Measurements from ENCODE around the gene C9orf50.

C9orf50 gene

DNA sequence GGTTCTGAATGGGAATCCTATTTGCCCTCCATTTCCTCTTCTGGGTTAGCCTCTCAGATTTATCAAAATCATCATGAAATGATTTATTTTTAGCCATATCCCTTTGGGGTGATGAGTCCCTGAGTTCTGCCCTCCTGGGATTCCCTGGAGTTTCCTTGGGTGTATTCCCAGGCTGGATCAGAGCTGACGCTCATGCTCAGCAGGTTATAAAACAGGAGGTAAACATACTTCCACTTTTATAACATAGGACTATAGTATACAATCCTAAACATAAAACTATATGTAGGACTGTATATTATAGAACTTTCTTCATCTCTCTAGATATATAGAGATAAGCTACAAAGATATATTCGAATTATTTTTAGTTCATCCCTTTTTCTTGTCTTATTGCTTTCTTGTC lies 40.1 kb upstream of the C9orf50 start:
- H3K4me3 ChIP-seq (ENCODE audit: extremely low read depth, insufficient read depth, low read length, poor library complexity, severe bottlenecking), result no peak overlapping the region
- no peaks in the 10 kb centered on the region for H3K36me3 ChIP-seq (ENCODE audit: control insufficient read depth, insufficient read depth, low read length)
- H3K9me3 ChIP-seq (ENCODE audit: control insufficient read depth, low read length), result no peaks in the 10 kb centered on the region
- no peak overlapping the region for H3K27ac ChIP-seq (ENCODE audit: low read depth, low read length, severe bottlenecking)
- 80 to 88% methylated on average over 1 of the region's 2 CpGs for whole genome bisulfite sequencing, 2 experiments (ENCODE audit: insufficient coverage in 2 of 2)
- no peaks in the 10 kb centered on the region for H3K4me1 ChIP-seq (ENCODE audit: control insufficient read depth, insufficient read depth, low read length, poor library complexity, severe bottlenecking)

DNA sequence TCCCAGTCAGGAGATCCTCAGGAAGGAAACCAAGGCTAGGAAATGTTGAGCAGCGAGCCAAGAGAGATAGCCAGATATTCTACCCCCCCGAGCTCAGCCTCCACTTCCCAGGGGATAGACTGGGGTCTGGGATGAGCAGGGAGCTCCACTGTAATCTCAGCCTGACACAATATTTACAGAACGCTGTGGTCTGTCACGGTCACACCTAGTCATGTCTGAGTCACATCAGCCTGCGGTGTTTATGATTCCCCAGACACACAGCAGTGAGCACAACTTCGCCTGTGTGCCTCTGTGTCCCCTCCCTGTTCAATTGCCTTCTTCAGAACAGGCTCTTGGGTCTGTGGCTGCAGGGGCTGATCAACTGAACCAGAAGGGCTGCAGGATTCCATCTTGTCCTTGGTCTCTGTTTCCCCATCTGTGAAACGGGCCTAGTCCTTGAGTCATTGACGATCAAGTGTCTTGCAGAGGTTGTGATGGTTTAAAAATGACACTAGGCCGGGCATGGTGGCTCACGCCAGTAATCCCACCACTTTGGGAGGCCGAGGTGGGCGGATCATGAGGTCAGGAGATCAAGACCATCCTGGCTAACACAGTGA lies 36.0 kb upstream of the C9orf50 start:
- Histone ChIP-seq H3K27ac (ENCODE audit: low read depth, low read length, severe bottlenecking) (no peak overlapping the region), H3K4me3 (ENCODE audit: extremely low read depth, insufficient read depth, low read length, poor library complexity, severe bottlenecking) (no peak overlapping the region), H3K9me3 (ENCODE audit: control insufficient read depth, low read length) (no peaks in the 10 kb centered on the region), H3K4me1 (ENCODE audit: control insufficient read depth, insufficient read depth, low read length, poor library complexity, severe bottlenecking) (no peaks in the 10 kb centered on the region), H3K36me3 (ENCODE audit: control insufficient read depth, insufficient read depth, low read length) (no peaks in the 10 kb centered on the region)
- 86 to 90% methylated on average over 8 to 12 of the region's 12 CpGs for WGBS, 2 experiments (ENCODE audit: insufficient coverage in 2 of 2)

DNA sequence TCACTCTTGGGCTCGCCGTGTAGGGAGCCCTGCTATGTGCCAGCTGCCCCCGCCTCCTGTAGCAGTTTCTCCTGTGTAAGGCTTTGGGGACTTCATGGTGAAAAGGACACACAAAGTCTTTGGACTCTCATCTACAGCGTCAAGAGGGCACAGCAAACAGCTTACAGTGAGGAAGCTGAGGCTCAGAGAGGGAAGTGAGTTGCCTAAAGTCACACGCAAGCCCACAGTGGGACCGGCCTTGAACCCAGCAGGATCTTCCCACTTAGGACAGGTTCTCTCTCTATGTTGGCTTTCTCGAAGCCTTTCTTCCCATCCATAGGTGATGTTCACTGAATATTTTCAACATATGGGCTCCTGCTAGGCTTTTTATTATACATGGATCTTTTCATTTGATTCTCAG lies 34.8 kb upstream of the C9orf50 start:
- Histone ChIP-seq H3K27ac (ENCODE audit: low read depth, low read length, severe bottlenecking) (no peak overlapping the region), H3K4me1 (ENCODE audit: control insufficient read depth, insufficient read depth, low read length, poor library complexity, severe bottlenecking) (no peaks in the 10 kb centered on the region)
- 90 to 91% methylated on average over 4 of the region's 7 CpGs for WGBS, 2 experiments (ENCODE audit: insufficient coverage in 2 of 2)

DNA sequence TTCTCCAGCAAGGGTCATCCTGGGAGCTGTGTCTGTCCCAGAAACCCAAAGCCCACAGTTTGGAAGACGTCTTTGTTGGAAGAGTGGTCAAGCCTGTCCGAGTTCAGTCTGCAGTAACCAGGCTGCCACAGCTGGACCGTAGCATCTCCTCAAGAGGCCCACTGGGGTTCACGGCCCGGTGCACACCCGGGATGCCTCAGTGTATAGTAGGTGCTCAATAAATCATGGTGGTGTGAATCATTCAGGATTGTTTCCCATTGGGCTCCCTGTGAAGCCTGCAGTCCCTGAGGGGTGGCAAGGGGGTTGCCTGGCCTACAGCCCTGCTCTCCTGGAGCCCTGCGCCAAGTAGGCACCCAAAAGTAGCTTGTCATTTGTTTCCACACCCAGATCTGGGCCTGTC lies 34.3 kb upstream of the C9orf50 start:
- no peaks in the 10 kb centered on the region for H3K9me3 ChIP-seq (ENCODE audit: control insufficient read depth, low read length)
- no peaks in the 10 kb centered on the region for H3K36me3 ChIP-seq (ENCODE audit: control insufficient read depth, insufficient read depth, low read length)
- no peak overlapping the region for H3K27ac ChIP-seq (ENCODE audit: low read depth, low read length, severe bottlenecking)
- H3K4me1 ChIP-seq (ENCODE audit: control insufficient read depth, insufficient read depth, low read length, poor library complexity, severe bottlenecking), result no peaks in the 10 kb centered on the region
- 93 to 98% methylated on average over 5 to 7 of the region's 7 CpGs for WGBS, 2 experiments (ENCODE audit: insufficient coverage in 2 of 2)
- no peak overlapping the region for H3K4me3 ChIP-seq (ENCODE audit: extremely low read depth, insufficient read depth, low read length, poor library complexity, severe bottlenecking)

More for the DNA sequence above, 34.8 kb upstream of the C9orf50 start:
- Histone ChIP-seq H3K9me3 (ENCODE audit: control insufficient read depth, low read length) (no peaks in the 10 kb centered on the region), H3K36me3 (ENCODE audit: control insufficient read depth, insufficient read depth, low read length) (no peaks in the 10 kb centered on the region), H3K4me3 (ENCODE audit: extremely low read depth, insufficient read depth, low read length, poor library complexity, severe bottlenecking) (no peak overlapping the region)

DNA sequence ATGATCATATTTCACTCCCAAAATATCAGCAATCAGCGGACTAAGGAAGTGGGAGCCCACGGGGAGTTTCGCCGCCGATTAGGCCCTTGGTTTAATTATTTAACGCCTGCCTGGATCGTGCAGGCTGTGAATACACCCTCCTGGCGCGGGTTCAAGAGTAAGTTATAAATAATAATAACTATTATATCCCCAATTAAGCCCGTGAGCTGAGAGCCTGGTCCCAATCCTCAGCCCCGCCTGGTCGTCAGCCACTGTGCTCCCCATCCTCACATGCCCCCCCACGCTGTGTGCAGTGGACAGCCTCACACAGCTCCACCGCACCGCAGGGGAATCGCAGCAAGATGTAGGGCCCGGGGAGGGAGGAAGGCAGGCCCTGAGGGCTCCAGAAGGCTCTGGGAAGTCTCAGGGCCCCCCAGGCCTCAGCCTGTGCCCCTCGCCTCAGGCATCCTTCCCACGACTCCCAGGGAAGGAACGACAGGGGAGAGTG lies 33.7 kb upstream of the C9orf50 start:
- Histone ChIP-seq H3K36me3 (ENCODE audit: control insufficient read depth, insufficient read depth, low read length) (no peaks in the 10 kb centered on the region), H3K4me1 (ENCODE audit: control insufficient read depth, insufficient read depth, low read length, poor library complexity, severe bottlenecking) (no peaks in the 10 kb centered on the region), H3K9me3 (ENCODE audit: control insufficient read depth, low read length) (no peaks in the 10 kb centered on the region), H3K27ac (ENCODE audit: low read depth, low read length, severe bottlenecking) (no peak overlapping the region), H3K4me3 (ENCODE audit: extremely low read depth, insufficient read depth, low read length, poor library complexity, severe bottlenecking) (no peak overlapping the region)
- WGBS, 2 experiments (ENCODE audit: insufficient coverage in 2 of 2), result 81 to 87% methylated on average over 4 to 5 of the region's 20 CpGs

DNA sequence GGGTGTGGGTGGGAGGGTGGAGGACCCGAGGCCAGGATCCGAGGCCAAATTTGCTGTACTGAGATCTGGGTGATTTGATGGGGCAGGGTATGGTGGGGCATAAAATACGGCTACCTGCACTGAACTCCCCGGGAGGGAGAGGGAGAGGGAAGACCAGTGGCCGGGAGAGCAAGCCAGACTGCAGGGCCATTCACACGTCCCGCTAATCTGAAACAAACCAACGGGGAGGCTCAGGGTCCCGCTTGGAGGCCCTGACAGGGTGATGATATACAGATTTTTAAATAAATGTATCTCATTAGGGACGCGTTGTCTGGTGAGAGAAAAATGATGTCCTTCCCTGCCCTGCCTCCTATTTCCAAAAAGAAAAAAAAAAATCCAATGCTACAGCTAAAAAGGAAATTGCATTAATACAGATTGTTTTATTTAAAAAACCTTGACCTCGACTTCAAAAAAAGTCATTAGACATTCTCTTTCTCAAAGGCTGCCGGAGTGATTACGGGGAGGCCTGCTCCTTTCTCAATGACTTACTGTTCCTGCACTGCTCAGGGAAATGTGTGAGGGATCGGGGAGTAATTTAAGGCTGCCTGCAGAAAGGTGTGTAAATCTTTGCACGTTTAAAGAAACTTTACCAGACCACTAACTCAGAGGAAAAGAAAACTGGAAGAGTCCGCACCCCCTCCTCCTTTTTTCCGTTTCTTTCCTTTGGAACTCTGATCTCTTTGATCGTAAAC lies 33.1 kb upstream of the C9orf50 start:
- WGBS, 2 experiments (ENCODE audit: insufficient coverage in 2 of 2), result 66 to 79% methylated on average over 7 to 9 of the region's 19 CpGs
- H3K36me3 ChIP-seq (ENCODE audit: control insufficient read depth, insufficient read depth, low read length), result no peaks in the 10 kb centered on the region
- H3K9me3 ChIP-seq (ENCODE audit: control insufficient read depth, low read length), result no peaks in the 10 kb centered on the region
- H3K27ac ChIP-seq (ENCODE audit: low read depth, low read length, severe bottlenecking), result no peak overlapping the region
- H3K4me1 ChIP-seq (ENCODE audit: control insufficient read depth, insufficient read depth, low read length, poor library complexity, severe bottlenecking), result no peaks in the 10 kb centered on the region
- no peak overlapping the region for H3K4me3 ChIP-seq (ENCODE audit: extremely low read depth, insufficient read depth, low read length, poor library complexity, severe bottlenecking)

DNA sequence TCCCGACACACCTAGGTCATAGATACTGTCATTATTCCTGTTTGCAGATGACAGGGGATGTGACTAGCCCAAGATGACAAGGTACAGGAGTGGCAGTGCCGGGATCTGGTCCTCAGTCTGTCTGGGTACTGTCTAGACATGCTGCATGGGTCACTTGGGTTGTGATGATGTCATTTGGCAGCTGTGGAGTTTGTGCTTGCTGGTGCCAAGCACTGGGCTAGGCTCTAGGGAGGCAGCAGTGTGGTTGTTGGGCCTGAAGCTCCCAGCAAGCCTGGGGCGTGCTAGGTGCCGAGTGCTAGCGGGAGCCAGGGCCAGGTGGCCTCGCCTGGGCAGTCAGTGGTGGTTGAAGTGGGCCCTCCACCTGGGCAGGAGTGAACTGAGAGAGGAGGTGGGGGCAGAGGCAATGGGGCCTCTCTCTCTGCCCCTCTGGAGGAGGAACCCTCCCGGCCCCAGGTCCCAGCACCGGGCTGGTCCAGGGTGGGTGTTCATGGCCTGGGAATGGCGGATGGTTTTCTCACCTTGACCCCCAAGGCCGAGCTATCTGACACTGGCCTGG lies 29.9 kb upstream of the C9orf50 start:
- Histone ChIP-seq H3K4me1 (ENCODE audit: control insufficient read depth, insufficient read depth, low read length, poor library complexity, severe bottlenecking) (peaks cover 10% of the 10 kb centered on the region), H3K27ac (ENCODE audit: low read depth, low read length, severe bottlenecking) (no peak overlapping the region), H3K4me3 (ENCODE audit: extremely low read depth, insufficient read depth, low read length, poor library complexity, severe bottlenecking) (no peak overlapping the region), H3K9me3 (ENCODE audit: control insufficient read depth, low read length) (no peaks in the 10 kb centered on the region), H3K36me3 (ENCODE audit: control insufficient read depth, insufficient read depth, low read length) (no peaks in the 10 kb centered on the region)
- 90 to 93% methylated on average over 4 to 10 of the region's 10 CpGs for WGBS, 2 experiments (ENCODE audit: insufficient coverage in 2 of 2)

DNA sequence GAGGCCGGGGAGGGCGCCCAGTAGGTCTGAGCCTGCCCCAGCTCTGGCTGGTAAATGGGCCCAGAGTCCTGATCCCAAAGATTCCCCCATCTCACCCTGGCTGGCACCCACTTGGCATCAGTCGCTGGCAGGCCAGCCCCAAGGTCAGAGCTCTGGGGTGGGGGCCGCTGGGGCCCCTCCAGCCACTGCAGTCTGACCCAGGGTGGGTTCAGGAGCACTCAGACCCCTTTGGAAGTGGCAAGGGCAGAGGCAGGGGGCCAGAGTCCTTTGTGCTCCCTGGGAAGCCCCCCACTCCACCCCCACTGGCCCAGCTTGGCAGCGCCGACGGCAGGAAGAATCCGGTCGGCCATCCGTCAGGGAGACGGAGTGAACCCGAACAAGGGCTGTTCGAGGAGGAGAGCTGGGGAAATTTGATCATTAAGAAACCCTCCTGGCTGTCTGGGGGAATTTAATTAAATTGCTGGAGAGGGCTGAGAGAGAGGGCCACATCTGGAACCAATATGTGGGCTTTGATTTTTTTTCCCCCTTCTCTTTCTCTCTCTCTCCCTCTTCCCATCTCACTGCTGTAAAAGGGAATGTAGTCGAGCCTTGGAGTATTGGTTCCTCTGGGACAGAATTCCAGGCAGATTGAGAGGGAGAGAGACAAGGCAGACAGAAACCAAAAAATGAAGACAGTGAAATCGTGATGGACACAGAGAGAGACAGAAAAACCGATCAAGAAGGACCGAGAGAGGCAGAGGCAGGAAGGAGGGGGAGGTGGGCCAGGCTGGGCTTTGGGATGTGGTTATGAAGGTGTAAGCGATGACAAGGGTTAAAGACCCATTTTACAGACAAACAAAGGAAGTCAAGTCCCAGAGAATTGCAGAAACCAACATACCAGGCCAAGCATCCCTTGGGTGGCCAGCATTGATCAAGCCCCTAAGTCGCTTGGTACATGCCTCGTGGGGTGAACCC lies 29.1 kb upstream of the C9orf50 start:
- WGBS, 2 experiments (ENCODE audit: insufficient coverage in 2 of 2), result 80 to 92% methylated on average over 7 to 16 of the region's 20 CpGs
- Histone ChIP-seq H3K36me3 (ENCODE audit: control insufficient read depth, insufficient read depth, low read length) (no peaks in the 10 kb centered on the region), H3K9me3 (ENCODE audit: control insufficient read depth, low read length) (no peaks in the 10 kb centered on the region), H3K27ac (ENCODE audit: low read depth, low read length, severe bottlenecking) (peak overlapping the region; percentile 25), H3K4me1 (ENCODE audit: control insufficient read depth, insufficient read depth, low read length, poor library complexity, severe bottlenecking) (peaks cover 10% of the 10 kb centered on the region), H3K4me3 (ENCODE audit: extremely low read depth, insufficient read depth, low read length, poor library complexity, severe bottlenecking) (no peak overlapping the region)

DNA sequence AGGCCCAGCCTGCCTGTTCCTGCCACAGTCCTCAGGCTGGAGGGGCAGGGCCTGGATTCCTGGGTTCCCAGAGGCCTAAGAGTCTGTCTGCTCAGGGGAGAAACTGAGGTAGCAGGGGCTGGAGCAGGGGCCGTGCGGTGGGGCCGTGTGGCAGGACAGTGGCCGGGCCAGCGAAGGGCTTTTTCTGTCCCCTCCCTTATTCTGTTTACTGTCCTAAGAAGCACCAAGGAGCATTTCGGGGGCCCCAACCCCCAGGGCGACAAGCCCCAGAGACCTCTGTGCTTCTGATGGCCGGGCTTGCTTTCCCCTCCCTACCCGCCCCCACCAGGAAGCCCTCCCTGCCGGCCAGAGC lies 27.8 kb upstream of the C9orf50 start:
- Histone ChIP-seq H3K9me3 (ENCODE audit: control insufficient read depth, low read length) (no peaks in the 10 kb centered on the region), H3K27ac (ENCODE audit: low read depth, low read length, severe bottlenecking) (no peak overlapping the region)
- 87 to 96% methylated on average over 5 of the region's 10 CpGs for WGBS, 2 experiments (ENCODE audit: insufficient coverage in 2 of 2)

DNA sequence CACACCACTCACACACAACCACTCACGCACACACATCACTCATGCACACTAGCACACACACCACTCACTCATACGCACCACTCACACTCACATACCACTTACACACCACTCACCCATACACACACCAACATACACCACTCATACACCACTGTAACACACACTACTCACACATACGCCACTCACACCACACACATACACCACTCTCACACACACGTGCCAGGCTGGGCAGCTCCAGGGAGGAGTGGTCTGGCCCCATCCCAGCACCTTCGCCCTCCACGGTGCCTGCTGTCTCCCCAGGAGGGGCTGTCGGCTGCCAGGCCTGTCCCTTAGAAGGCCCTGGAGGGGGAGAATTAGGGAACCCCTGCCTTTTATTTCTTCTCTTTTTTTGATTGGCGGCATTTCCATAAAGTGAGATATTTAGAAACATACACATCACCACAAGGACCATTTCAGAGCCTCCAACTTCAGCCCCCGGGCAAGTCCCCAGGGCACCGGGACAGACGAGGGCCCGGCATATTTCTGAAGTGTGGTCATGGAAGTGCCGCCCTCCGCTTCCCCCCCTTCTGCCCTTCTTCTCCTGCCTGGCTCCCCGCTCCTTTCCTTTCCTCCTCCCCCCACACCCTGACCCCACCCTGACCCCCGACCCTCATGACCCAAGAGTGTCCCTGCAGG lies 27.3 kb upstream of the C9orf50 start:
- 67 to 72% methylated on average over 8 of the region's 16 CpGs for WGBS, 2 experiments (ENCODE audit: insufficient coverage in 2 of 2)
- Histone ChIP-seq H3K4me1 (ENCODE audit: control insufficient read depth, insufficient read depth, low read length, poor library complexity, severe bottlenecking) (peaks cover 10% of the 10 kb centered on the region), H3K27ac (ENCODE audit: low read depth, low read length, severe bottlenecking) (no peak overlapping the region), H3K4me3 (ENCODE audit: extremely low read depth, insufficient read depth, low read length, poor library complexity, severe bottlenecking) (no peak overlapping the region), H3K9me3 (ENCODE audit: control insufficient read depth, low read length) (no peaks in the 10 kb centered on the region), H3K36me3 (ENCODE audit: control insufficient read depth, insufficient read depth, low read length) (no peaks in the 10 kb centered on the region)

More for the DNA sequence above, 27.8 kb upstream of the C9orf50 start:
- H3K36me3 ChIP-seq (ENCODE audit: control insufficient read depth, insufficient read depth, low read length), result no peaks in the 10 kb centered on the region
- no peak overlapping the region for H3K4me3 ChIP-seq (ENCODE audit: extremely low read depth, insufficient read depth, low read length, poor library complexity, severe bottlenecking)
- H3K4me1 ChIP-seq (ENCODE audit: control insufficient read depth, insufficient read depth, low read length, poor library complexity, severe bottlenecking), result peaks cover 10% of the 10 kb centered on the region
